Hepatocyte (in vitro differentiated cells): ENCODE data around the gene RBM47. TPM values are rescaled to one million over a fixed set of nuclear protein-coding genes. Genes with fewer than 3 reads are reported as not detected.

ENCODE experiments used
- DNase-seq: peaks from one replicate; pipeline ENCODE4 v3.0.0-alpha.2; 2016; ENCODE audit warnings: low spot score
- H2AFZ ChIP-seq: fragments of 200-600 bp; sonication (generic); 2 replicates; pipeline ENCODE4 v1.6.0; 2016; ENCODE audit warnings: antibody characterized with exemption, mild to moderate bottlenecking
- H3K27ac ChIP-seq: fragments of 200-600 bp; sonication (generic); 2 replicates; pipeline ENCODE4 v1.5.1; 2016; ENCODE audit warnings: mild to moderate bottlenecking
- H3K27me3 ChIP-seq: fragments of 200-600 bp; sonication (generic); 2 replicates; pipeline ENCODE4 v1.6.1; 2016
- H3K36me3 ChIP-seq: fragments of 200-600 bp; sonication (generic); replicated peaks from 2 replicates; pipeline ENCODE4 v1.5.1; 2016; ENCODE audit warnings: low read depth; ENCODE audit not compliant: insufficient read depth
- H3K4me1 ChIP-seq: fragments of 200-600 bp; sonication (generic); 2 replicates; pipeline ENCODE4 v1.5.1; 2016; ENCODE audit warnings: mild to moderate bottlenecking, moderate library complexity; ENCODE audit not compliant: insufficient read depth
- H3K4me2 ChIP-seq: fragments of 200-600 bp; sonication (generic); 2 replicates; pipeline ENCODE4 v1.6.0; 2016
- H3K4me3 ChIP-seq: fragments of 200-600 bp; sonication (generic); 2 replicates; pipeline ENCODE4 v1.5.1; 2016; ENCODE audit warnings: mild to moderate bottlenecking
- H3K79me2 ChIP-seq: fragments of 200-600 bp; sonication (generic); 2 replicates; pipeline ENCODE4 v1.6.0; 2017; ENCODE audit warnings: mild to moderate bottlenecking
- H3K9me2 ChIP-seq: fragments of 200-600 bp; sonication (generic); replicated peaks from 2 replicates; pipeline ENCODE4 v1.6.0; 2017; ENCODE audit warnings: mild to moderate bottlenecking; ENCODE audit not compliant: insufficient read depth
- H3K9me3 ChIP-seq: fragments of 200-600 bp; sonication (generic); 2 replicates; pipeline ENCODE4 v1.5.1; 2016; ENCODE audit warnings: low read depth, mild to moderate bottlenecking
- H4K20me1 ChIP-seq: fragments of 200-600 bp; sonication (generic); 2 replicates; pipeline ENCODE4 v1.6.0; 2016; ENCODE audit warnings: mild to moderate bottlenecking; ENCODE audit not compliant: insufficient read depth, poor library complexity, severe bottlenecking
- EZH2 ChIP-seq: fragments of 200-600 bp; sonication (generic); IDR thresholded peaks from 2 replicates; pipeline ENCODE4 v1.6.1; 2016; ENCODE audit warnings: antibody characterized with exemption, mild to moderate bottlenecking, borderline replicate concordance
- EZH2phosphoT487 ChIP-seq: fragments of 200-600 bp; sonication (generic); IDR thresholded peaks from one replicate; pipeline ENCODE4 v1.6.1; 2018; ENCODE audit warnings: antibody characterized with exemption, mild to moderate bottlenecking, low read depth, moderate library complexity; ENCODE audit not compliant: unreplicated experiment, severe bottlenecking
- WGBS: methylation state at CpG from one replicate; pipeline ENCODE4 v1.1.6; 2016; ENCODE audit warnings: low lambda C conversion rate; ENCODE audit errors: missing lambda C conversion rate; 5-methylcytosine and 5-hydroxymethylcytosine counted together
- polyA plus RNA-seq: library from polyadenylated mRNA; unstranded; fragments of >200 nt; fragmentation: Nextera tagmentation; extraction: Ambion mirVana; gene quantifications from 2 replicates; pipeline ENCODE4 v1.2.1, GENCODE V29; 2016
- total RNA-seq: library from RNA; depleted of rRNA; stranded (reverse); fragments of >200 nt; gene quantifications from 2 replicates; pipeline ENCODE4 v1.2.3, GENCODE V29; 2014
- TF ChIP-seq, protein P1 (sequence below): fragments of 200-600 bp; sonication (generic); IDR thresholded peaks from 2 replicates; pipeline ENCODE4 v1.5.1; 2016; ENCODE audit warnings: antibody characterized with exemption, mild to moderate bottlenecking; ENCODE audit not compliant: poor library complexity

RBM47 gene
- total and polyA plus RNA-seq, 2 experiments from 2014 or later: 49.8 to 137 TPM

DNA sequence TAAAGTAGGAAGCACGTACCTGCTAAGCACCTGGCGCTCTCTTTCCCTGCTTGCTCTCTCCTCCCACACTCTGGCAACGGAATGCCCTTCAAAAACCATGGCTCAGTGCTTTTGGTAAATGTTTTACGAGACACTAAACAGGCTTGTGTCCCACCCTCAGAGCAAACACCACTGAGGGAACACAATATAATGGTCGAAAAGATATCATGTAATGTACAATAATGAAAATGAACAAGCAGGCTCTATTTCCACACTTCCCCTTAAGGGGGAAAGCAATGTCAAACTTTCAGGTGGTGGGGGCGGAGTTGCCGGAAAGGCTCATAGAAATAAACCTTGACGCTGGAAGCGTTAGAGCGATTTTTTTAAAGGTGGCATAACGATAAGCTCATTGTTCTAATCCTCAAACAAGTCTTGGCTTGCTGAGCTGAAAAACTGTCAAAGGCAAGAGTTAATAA lies 115.1 kb downstream of the RBM47 start:
- peaks cover 6% of the 10 kb centered on the region for H3K4me1 ChIP-seq
- peaks cover 68% of the 10 kb centered on the region for H3K79me2 ChIP-seq
- H3K27ac ChIP-seq: peak overlapping the region; percentile 95
- H4K20me1 ChIP-seq: peaks cover 9% of the 10 kb centered on the region
- H3K9me3 ChIP-seq: no peaks in the 10 kb centered on the region
- H3K27me3 ChIP-seq: no peaks in the 10 kb centered on the region
- TF ChIP-seq EZH2phosphoT487 (no peak), EZH2 (no peak)
- TF ChIP-seq, protein P1, sequence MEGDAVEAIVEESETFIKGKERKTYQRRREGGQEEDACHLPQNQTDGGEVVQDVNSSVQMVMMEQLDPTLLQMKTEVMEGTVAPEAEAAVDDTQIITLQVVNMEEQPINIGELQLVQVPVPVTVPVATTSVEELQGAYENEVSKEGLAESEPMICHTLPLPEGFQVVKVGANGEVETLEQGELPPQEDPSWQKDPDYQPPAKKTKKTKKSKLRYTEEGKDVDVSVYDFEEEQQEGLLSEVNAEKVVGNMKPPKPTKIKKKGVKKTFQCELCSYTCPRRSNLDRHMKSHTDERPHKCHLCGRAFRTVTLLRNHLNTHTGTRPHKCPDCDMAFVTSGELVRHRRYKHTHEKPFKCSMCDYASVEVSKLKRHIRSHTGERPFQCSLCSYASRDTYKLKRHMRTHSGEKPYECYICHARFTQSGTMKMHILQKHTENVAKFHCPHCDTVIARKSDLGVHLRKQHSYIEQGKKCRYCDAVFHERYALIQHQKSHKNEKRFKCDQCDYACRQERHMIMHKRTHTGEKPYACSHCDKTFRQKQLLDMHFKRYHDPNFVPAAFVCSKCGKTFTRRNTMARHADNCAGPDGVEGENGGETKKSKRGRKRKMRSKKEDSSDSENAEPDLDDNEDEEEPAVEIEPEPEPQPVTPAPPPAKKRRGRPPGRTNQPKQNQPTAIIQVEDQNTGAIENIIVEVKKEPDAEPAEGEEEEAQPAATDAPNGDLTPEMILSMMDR: no peak
- DNase-seq: peak; percentile 75
- no peaks in the 10 kb centered on the region for H3K36me3 ChIP-seq
- WGBS: 39% methylated on average over 11 of the region's 11 CpGs
- H2AFZ ChIP-seq: no peak overlapping the region
- H3K4me2 ChIP-seq: peak overlapping the region; percentile 71
- H3K4me3 ChIP-seq: peak overlapping the region; percentile 57
- no peaks in the 10 kb centered on the region for H3K9me2 ChIP-seq

DNA sequence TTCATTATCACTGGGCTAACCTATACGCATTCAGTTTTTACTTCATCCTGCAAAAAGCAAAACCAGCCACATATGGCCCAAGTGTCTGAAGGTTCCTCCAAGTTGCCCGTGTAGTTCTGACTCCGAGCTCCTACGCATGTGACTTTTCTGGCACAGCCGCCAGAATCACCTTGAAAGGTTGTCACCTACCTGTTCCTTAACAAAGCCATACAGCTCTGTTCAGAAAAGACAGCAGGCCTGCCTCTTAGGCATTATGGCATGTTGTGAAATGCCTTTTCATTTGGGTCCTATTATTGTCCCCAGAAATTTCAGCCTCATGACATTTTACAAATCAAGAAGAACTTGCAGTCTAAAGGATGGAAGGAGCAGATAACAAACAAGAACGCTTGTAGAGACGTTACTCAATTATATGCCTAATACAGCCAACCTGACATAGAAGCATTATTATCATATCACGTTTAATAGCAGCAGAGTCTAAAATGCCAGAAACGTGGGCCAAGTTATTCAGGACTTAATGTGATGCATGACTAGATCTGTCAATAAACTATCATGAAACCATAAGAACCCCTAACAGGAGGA lies 118.5 kb downstream of the RBM47 start:
- H3K79me2 ChIP-seq: peaks cover 78% of the 10 kb centered on the region
- peak overlapping the region; percentile 71 for H3K4me2 ChIP-seq
- peak overlapping the region; percentile 36 for H3K27ac ChIP-seq
- no peaks in the 10 kb centered on the region for H3K27me3 ChIP-seq
- no peaks in the 10 kb centered on the region for H3K4me1 ChIP-seq
- no peak overlapping the region for H3K4me3 ChIP-seq
- TF ChIP-seq EZH2: no peak
- TF ChIP-seq, protein P1: no peak
- TF ChIP-seq EZH2phosphoT487: no peak
- no peak overlapping the region for H2AFZ ChIP-seq
- H3K9me2 ChIP-seq: no peaks in the 10 kb centered on the region
- H3K9me3 ChIP-seq: no peaks in the 10 kb centered on the region
- WGBS: 85% methylated on average over 9 of the region's 9 CpGs
- H4K20me1 ChIP-seq: peaks cover 13% of the 10 kb centered on the region
- H3K36me3 ChIP-seq: no peaks in the 10 kb centered on the region
- DNase-seq: no peak

DNA sequence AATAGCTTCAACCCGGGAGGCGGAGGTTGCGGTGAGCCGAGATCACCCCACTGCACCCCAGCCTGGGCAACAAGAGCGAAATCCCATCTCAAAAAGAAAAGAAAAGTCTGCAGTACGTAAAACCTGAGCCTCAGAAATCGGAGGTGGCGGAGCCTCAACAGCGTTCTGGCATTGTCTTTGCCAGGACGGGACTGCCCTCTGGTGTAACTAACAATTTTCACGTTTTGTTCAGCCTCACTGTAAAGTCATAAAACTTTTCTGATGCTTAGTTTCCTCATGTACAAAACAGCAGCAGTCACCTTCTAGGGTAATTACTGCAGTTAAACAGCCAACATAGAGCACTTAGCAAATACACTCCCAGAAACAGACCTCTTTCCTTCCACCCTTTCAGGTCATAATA lies 121.7 kb downstream of the RBM47 start:
- 75% methylated on average over 11 of the region's 11 CpGs for WGBS
- Histone ChIP-seq H3K36me3 (no peaks in the 10 kb centered on the region), H3K4me1 (no peaks in the 10 kb centered on the region), H4K20me1 (peaks cover 22% of the 10 kb centered on the region), H2AFZ (no peak overlapping the region), H3K79me2 (peaks cover 97% of the 10 kb centered on the region), H3K4me3 (no peak overlapping the region), H3K9me2 (no peaks in the 10 kb centered on the region), H3K4me2 (peak overlapping the region; percentile 33), H3K9me3 (no peaks in the 10 kb centered on the region), H3K27me3 (no peaks in the 10 kb centered on the region), H3K27ac (peak overlapping the region; percentile 74)
- DNase-seq: peak; percentile 60
- TF ChIP-seq, protein P1: peak; percentile 31
- no peak for TF ChIP-seq EZH2phosphoT487
